NCI-H2227 (cell line): ENCODE measurements around the gene CACNA1E.

ENCODE experiments used
- DNase-seq: peaks from one replicate; lab custom pipeline; 2025; ENCODE audit not compliant: unreplicated experiment; lab: John Stamatoyannopoulos, UW

CACNA1E gene

DNA sequence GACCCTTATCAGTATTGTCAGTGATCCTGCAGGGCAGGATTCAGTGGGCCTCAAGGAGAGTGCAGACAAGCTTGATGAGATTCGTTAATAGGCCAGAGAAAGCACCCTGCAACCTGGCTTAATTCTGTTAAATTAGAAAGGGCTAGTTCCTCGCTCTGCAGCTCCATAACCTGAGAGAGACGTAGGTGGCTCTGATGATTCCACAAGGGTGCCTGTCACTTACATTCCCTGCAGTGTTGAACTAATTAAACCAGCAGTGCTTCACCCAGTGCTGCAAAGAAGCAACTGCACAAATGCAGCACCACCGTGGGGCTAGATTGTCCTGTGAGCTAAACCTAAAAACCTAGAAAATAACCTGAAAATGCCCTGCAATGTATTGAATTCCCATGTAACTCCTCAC, 270.8 kb downstream of the CACNA1E start:
- no peak for DNase-seq

GRCh38 chr1:181759481-181759880, 276.2 kb downstream of the CACNA1E start:
- DNase-seq: peak; percentile 66

DNA sequence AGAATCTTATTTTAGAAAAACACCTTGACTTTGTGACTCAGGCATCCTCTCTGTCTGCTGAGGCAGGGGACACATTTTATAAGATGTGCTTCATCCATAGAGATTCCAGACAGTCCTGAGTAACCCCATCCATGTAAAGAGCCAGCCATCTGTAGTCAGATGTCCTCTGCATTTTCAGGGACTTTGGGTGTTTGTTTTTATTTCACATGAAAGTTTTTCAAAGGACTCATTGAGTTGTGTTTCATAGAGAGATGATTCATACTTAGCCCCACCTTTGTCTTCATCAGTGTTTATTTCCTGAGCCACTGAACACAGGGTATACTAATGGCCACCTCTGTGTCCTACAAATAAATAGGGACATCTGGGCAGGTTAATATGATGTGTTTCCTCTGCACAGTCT, 280.4 kb downstream of the CACNA1E start:
- no peak for DNase-seq

DNA sequence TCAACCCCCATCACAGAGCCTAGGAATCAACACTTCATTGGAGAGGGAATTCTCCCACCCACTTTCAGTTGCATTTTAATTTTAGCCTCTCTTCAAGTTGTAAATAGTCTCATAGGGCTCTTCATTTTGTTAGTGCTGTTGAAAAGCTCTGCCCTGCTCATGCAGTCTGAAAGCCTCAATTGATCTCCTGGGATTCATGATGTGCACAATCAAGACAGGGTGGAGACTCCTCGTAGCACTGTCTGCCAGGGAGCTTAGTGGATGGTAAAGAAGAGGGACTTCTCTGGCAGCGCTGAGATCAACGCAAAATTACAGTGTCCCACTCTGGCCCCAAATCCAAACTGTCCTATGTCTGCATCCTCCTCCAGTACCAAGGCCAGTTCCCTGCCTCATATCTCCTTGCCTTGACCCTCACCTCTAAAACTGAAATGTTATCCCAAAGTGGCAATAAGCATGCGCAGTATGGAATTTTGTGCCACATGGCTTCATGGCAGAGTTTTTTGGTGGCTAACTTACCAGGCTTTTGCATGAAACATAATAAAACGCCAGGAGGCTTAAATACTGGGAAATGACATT, 282.2 kb downstream of the CACNA1E start:
- no peak for DNase-seq

DNA sequence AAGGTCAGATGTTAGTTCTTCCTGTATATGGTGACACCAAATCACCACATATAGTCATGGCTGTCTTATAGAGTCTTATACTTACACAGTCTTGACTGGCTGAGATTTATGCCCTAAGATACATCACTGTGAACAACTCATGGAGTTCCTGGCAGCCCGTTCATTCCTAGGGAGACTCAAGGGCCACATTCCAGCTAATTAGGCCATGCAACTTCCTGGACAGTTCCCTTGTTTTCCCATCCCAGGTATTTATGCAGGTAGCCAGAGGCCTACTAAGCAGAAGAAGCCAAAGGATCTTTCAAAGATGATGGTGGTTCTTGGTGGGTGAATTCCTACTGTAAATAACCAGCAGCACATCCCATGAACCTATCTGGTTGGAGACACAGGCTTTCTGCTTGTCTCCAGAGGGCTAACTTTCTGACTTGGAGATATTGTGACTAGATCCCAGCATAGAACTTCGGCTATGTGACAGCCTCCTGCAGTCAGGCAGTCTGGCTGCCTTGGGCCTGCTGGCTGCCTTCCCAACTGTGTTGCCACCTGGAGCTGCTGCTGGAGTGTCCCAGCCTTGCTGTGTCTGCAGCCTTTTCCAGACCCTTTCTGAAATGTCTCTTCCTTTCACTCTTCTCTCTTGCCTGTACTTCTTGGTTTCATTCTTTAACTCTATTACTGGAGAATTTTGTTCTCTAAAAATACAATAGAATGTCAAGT, 283.8 kb downstream of the CACNA1E start:
- no peak for DNase-seq

GRCh38 chr1:181768211-181768929, 285.1 kb downstream of the CACNA1E start:
- DNase-seq: no peak

GRCh38 chr1:181768930-181769280, 285.6 kb downstream of the CACNA1E start:
- DNase-seq: no peak

DNA sequence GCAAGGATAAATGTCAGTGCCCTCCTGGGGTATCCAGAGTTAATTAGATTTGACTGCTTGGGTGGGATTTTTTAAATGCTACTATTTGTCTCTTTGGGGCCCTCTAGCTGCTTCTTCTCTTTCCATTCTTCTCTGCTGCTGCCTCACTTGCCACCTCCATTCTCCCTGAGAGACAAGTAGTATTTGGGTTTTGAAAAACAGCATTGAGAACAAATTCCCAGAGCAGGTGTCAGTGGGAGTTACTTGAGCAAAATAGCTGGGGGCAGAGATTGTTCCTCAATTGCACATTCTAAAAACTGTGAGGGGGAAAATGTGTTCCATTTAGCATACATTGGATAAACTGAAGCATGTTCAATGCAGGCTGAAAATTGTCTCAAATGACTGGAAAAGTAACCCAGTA, 286.5 kb downstream of the CACNA1E start:
- DNase-seq: no peak

GRCh38 chr1:181772714-181773113, 289.4 kb downstream of the CACNA1E start:
- DNase-seq: no peak

- DNase-seq: no peak
Observed at GRCh38 chr1:181776044-181776443, 292.7 kb downstream of the CACNA1E start.

GRCh38 chr1:181777286-181777685, 294.0 kb downstream of the CACNA1E start:
- no peak for DNase-seq

- no peak for DNase-seq
Observed at GRCh38 chr1:181777812-181778211, 294.5 kb downstream of the CACNA1E start.

DNA sequence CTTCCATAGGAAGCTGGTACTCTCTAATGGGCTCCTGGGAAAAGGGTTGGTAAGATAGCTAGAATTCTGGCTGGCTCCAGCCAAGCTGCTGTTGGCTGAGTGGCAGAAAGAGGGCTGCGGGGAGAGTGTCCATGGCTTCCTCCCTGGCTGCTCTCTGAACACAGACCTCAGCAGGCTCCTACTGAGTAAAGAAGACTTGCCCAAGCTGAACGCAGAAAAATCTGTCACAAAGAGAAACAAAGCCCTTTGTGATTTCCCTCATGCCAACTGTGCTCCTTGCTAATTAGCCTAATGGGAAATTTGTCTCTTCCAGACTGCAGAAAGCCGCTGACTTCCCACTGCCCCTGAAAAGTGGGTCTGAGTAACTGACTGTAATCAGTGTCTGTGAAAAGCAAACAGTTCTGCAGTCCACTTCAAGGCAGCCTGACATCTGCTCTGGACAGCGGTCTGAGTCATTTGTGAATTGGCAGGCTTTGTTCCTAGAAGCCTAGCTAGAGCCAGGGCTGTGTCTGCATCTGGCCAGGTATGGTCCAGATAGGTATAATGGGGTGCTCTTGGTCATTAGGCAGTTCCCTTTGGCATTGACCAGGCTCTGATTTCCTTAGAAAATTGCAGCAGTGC, 295.4 kb downstream of the CACNA1E start:
- no peak for DNase-seq

DNA sequence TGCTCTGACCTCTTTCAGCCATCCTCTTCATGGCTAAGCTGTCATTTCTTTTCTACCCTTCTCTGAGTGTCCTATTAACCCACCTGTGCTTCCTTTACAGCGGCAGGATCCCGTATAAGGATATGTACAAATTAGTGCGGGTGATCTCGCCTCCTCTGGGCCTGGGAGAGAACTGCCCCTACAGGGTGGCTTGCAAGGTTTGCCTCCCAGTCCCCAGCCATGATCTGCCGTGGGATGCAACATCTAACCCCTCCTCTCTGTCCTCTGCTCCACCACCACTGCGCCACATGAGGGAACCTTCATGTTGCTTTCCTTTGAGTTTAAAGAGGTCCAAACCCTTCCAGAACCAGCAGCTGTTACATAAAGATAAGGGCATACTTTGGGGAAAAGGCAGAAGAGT, 296.0 kb downstream of the CACNA1E start:
- no peak for DNase-seq

- DNase-seq: no peak
Observed at GRCh38 chr1:181783208-181783607, 299.9 kb downstream of the CACNA1E start.

GRCh38 chr1:181784039-181784683, 300.8 kb downstream of the CACNA1E start:
- DNase-seq: no peak

DNA sequence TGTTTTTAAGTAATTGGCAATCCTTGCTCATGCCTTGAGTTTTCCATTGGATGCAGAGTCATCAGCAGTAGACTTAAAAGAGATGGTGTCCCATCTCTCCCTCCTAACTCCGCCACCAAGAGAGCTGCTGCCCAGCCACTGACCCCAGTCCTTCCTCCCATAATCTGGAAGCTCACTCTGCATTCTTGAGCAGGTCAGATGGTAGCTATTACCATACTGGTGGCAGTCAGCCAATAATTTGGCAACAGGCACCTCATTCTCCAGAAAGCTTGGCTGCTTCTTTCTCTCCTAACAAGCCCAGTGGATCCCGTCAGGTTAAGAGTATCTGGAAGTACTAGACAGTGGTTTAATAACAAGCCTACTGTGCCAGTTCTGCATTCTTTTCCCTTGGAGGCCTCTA, 306.1 kb downstream of the CACNA1E start:
- no peak for DNase-seq

DNA sequence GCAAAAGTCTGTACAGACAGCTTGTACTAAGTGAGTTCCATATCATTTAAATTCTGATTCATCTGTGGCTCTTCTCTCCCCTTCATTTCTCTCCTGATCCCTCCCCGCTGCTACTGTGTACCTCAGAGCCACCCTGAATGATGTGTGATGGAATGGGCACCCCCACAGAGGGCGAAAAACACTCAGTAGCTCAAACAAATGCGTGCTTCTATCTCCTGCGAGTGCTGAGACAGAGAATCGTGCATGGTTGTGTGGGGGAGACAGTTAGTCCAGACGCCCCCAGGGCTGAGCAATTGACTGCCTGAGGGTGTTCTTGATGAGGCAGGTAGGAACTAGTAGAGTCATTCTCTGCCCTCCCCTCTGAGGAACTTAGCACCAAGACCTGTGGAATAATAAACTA, 308.4 kb downstream of the CACNA1E start:
- DNase-seq: no peak

DNA sequence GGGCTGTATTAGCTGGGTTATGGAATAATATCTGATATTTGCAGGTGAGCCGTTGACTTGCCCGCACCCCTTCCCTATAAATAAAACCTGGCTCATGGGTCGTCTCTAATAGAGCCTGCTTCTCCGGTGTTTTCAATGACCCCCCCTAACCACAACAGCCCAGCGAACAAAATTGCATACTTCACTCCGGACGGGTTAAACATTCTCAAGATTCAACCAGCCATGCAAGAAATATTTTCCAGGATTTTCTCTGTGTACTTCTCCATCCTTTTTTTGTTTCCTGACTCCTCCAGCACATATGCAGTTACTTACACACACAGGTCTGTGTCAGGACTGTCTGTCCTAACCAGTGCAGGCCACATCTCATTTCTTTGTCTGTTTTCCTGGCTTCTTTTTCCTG, 310.5 kb downstream of the CACNA1E start:
- DNase-seq: no peak

DNA sequence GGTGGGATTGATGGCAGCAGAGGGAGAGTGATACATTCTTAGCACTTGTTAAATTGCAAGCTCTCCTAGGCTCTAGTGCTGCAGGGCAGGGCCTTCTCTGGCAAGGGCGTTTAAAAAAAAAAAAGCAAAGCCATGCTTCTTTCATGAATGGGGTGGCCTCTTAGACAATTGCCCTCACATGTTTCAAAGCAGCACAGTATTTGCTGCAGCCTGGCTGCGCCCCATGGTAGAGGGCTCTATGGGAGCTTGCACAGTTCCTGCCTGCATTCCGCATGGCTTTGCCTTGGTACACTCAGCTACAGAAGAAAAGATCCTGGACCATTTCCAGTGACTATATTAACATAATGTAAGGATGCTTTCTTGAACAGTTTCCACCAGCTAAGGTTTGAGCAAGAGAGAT, 311.0 kb downstream of the CACNA1E start:
- no peak for DNase-seq

GRCh38 chr1:181798191-181798926, 315.0 kb downstream of the CACNA1E start:
- no peak for DNase-seq
